RWPE1 (cell line): ENCODE measurements around the gene ZNF670.

Source experiments
- CTCF ChIA-PET: fragments of 350-600 bp; sonication (Branson Sonifier 250); formaldehyde crosslinking; extraction: SDS; loops from one replicate; lab custom pipeline; 2021; lab: Yijun Ruan, JAX
- POLR2A ChIA-PET: fragments of 400-600 bp; formaldehyde crosslinking; extraction: SDS; loops from one replicate; lab custom pipeline; 2020; ENCODE audit warnings: antibody characterized with exemption; ENCODE audit not compliant: low non-redundant PET; lab: Yijun Ruan, JAX
- DNase-seq: peaks from one replicate; pipeline ENCODE4 v3.0.0; 2012; ENCODE audit warnings: low spot score
- H3K27ac ChIP-seq: fragments of 450-650 bp; 2 replicates; pipeline ENCODE4 v1.5.1; 2017
- CTCF ChIP-seq: fragments of 450-650 bp; conservative IDR thresholded peaks from 2 replicates; pipeline ENCODE4 v1.5.1; 2017; ENCODE audit warnings: low read depth, mild to moderate bottlenecking

The ZNF670 gene

GRCh38 chr1:247090455-247090854 lies 11.8 kb upstream of the ZNF670 start:
- TF ChIP-seq CTCF = no peak
- DNase-seq = no peak
- no peak overlapping the region for H3K27ac ChIP-seq
- ChIA-PET POLR2A (no interaction called here), CTCF (no interaction called here)

GRCh38 chr1:247089616-247090375 lies 11.2 kb upstream of the ZNF670 start:
- no peak for DNase-seq
- no peak for TF ChIP-seq CTCF
- ChIA-PET CTCF (no interaction called here), POLR2A (no interaction called here)
- no peak overlapping the region for H3K27ac ChIP-seq

GRCh38 chr1:247088967-247089366 lies 10.4 kb upstream of the ZNF670 start:
- ChIA-PET CTCF (no interaction called here), POLR2A (no interaction called here)
- TF ChIP-seq CTCF = no peak
- no peak for DNase-seq
- no peak overlapping the region for H3K27ac ChIP-seq

- no peak for DNase-seq
- TF ChIP-seq CTCF = no peak
- POLR2A ChIA-PET = no interaction called here
- CTCF ChIA-PET = no interaction called here
- no peak overlapping the region for H3K27ac ChIP-seq
Observed at GRCh38 chr1:247087256-247087655, 8.6 kb upstream of the ZNF670 start.

- ChIA-PET CTCF (no interaction called here), POLR2A (no interaction called here)
- TF ChIP-seq CTCF = no peak
- DNase-seq = no peak
- no peak overlapping the region for H3K27ac ChIP-seq
Observed at GRCh38 chr1:247085310-247085709, 6.7 kb upstream of the ZNF670 start.

GRCh38 chr1:247084771-247085170 lies 6.2 kb upstream of the ZNF670 start:
- no peak for DNase-seq
- POLR2A ChIA-PET = no interaction called here
- H3K27ac ChIP-seq = no peak overlapping the region
- CTCF ChIA-PET = no interaction called here
- no peak for TF ChIP-seq CTCF
